Measurements from ENCODE around the gene DCDC2B.
"Not testable (repeated sequence)": the region's sequence is repeated elsewhere in the genome, so short reads cannot be mapped to it uniquely, and the experiment has no call there.

DCDC2B gene
- 0 to 0.50 (median 0) reads per million in 9 experiments for total RNA-seq

DNA sequence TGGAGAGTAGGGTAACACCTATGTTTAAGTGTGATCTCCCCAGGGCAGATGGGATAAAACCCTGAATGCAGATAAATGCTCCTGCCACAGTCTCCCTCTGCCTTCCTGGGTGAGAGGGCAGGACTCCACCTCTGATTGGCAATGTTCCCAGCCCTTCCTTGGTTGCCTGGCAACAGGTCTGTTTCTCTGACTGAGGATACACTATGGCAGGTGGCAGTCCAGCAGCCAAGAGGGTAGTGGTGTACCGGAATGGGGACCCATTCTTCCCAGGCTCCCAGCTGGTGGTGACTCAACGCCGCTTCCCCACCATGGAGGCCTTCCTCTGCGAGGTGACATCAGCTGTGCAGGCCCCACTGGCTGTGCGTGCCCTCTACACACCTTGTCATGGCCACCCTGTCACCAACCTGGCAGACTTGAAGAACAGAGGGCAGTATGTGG is at the start of gene DCDC2B:
Gene DCDC2B (plus strand): TSS at position 199 of the 438 bp plus-strand sequence. CDS start 5 bp downstream, at position 204.
- H3K27ac Mint-ChIP-seq: peak within 1 kb of the TSS; percentile 60 to 83
- H3K9me3 Mint-ChIP-seq: no peaks in the 10 kb centered on the region
- DNase-seq (no peak), ATAC-seq (replicated peaks) (no peak)
- no peaks in the 10 kb centered on the region for H3K27me3 Mint-ChIP-seq
- peaks cover 13 to 17% of the 10 kb centered on the region in 2 donors for H3K4me1 Mint-ChIP-seq (ENCODE audit: low read depth in 2 of 2)
- no peak within 1 kb of the TSS for H3K4me3 Mint-ChIP-seq
- peaks cover 3% of the 10 kb centered on the region for H3K36me3 Mint-ChIP-seq (ENCODE audit: insufficient read depth)

DNA sequence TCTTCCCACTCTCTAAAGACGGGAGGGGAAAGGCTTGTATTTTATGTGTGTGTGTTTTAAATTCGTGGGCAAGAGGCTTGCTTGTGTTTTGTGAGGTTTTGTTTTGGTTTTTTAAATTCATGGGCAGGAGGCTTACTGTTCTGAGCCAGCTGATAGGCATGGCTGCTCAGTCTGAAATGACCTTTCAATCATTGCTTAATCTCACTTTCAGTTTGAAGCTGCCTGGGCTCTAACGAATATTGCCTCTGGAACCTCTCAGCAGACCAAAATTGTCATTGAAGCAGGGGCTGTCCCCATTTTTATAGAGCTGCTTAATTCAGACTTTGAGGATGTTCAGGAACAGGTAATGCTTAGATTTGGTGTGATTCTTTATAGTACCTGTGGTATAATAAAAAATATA is 49.7 kb upstream of the DCDC2B start:
- H3K4me3 Mint-ChIP-seq: no peak overlapping the region
- H3K4me1 Mint-ChIP-seq (ENCODE audit: low read depth in 2 of 2): no peaks in the 10 kb centered on the region
- peaks cover 88% of the 10 kb centered on the region for H3K36me3 Mint-ChIP-seq (ENCODE audit: insufficient read depth)
- no peak for ATAC-seq (replicated peaks)
- peak overlapping the region in 1 of 2 donors; percentile 22 for H3K27ac Mint-ChIP-seq
- no peak for DNase-seq
- no peaks in the 10 kb centered on the region for H3K27me3 Mint-ChIP-seq
- H3K9me3 Mint-ChIP-seq: no peaks in the 10 kb centered on the region

DNA sequence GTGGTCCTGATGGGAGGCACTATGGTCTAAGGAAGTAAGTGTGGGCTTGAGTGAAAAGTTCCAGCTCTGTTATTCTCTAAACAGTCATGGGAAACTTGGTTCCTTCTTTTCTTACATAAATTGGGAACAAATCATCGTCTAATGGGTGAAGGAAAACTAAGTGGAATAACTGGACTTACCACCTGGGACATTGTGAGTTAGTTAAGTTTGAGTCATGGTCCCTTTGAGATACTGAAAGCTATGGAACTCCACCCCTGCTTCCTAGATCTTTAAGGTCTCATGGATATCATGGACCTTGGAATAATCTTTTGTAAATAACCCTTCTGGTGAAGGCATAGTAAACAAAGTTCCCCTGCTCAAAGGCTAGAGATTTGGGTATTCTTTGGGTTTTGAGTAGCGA is 45.5 kb upstream of the DCDC2B start:
- H3K4me1 Mint-ChIP-seq (ENCODE audit: low read depth in 2 of 2): no peaks in the 10 kb centered on the region
- no peak for ATAC-seq (replicated peaks)
- H3K36me3 Mint-ChIP-seq (ENCODE audit: insufficient read depth): peaks cover 87% of the 10 kb centered on the region
- H3K27me3 Mint-ChIP-seq: no peaks in the 10 kb centered on the region
- no peak for DNase-seq
- no peak overlapping the region for H3K27ac Mint-ChIP-seq
- H3K9me3 Mint-ChIP-seq: no peaks in the 10 kb centered on the region
- H3K4me3 Mint-ChIP-seq: no peak overlapping the region

DNA sequence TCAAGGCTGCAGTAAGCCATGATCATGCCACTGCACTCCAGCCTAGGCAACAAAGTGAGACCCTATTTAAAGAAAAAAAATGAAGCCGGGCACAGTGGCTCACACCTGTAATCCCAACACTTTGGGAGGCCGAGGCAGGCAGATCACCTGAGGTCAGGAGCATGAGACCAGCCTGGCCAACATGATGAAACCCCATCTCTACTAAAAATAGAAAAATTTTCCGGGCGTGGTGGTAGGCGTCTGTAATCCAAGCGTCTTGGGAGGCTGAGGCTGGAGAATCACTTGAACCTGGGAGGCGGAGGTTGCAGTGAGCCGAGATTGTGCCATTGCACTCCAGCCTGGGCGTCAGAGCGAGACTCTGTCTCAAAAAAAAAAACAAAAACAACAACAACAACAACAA is 43.3 kb upstream of the DCDC2B start:
- not testable (repeated sequence) for H3K4me1 Mint-ChIP-seq (ENCODE audit: low read depth in 2 of 2); H3K4me3 Mint-ChIP-seq; ATAC-seq (replicated peaks)

DNA sequence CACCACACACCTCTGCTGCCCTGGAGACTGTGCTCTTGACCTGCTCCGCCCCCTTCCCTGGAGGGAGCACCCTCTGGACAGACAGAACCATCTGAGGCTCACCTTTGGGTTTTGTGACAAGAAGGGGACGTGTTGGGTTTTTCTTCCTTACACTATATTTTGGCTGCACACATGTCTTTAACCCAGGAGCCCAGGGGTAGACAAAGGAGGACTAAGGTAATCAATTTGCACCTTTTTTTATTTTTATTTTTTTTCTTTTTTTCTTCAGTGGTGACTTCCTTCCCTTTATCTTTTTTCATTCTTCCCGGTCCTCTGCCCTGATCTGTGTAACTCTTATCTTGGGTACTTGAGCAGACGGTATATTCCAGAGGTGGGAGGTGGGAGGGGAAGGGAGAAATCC is 37.9 kb upstream of the DCDC2B start:
- no peaks in the 10 kb centered on the region for H3K27me3 Mint-ChIP-seq
- ATAC-seq (replicated peaks): no peak
- DNase-seq: no peak
- no peaks in the 10 kb centered on the region for H3K9me3 Mint-ChIP-seq
- H3K36me3 Mint-ChIP-seq (ENCODE audit: insufficient read depth): peaks cover 70% of the 10 kb centered on the region
- peaks cover 2 to 5% of the 10 kb centered on the region in 2 donors for H3K4me1 Mint-ChIP-seq (ENCODE audit: low read depth in 2 of 2)
- peak overlapping the region in 1 of 2 donors; percentile 19 for H3K27ac Mint-ChIP-seq
- no peak overlapping the region for H3K4me3 Mint-ChIP-seq

More for the DNA sequence above, 43.3 kb upstream of the DCDC2B start:
- not testable (repeated sequence) for H3K9me3 Mint-ChIP-seq, H3K27ac Mint-ChIP-seq, H3K27me3 Mint-ChIP-seq, DNase-seq
- peaks cover 84% of the 10 kb centered on the region for H3K36me3 Mint-ChIP-seq (ENCODE audit: insufficient read depth)

DNA sequence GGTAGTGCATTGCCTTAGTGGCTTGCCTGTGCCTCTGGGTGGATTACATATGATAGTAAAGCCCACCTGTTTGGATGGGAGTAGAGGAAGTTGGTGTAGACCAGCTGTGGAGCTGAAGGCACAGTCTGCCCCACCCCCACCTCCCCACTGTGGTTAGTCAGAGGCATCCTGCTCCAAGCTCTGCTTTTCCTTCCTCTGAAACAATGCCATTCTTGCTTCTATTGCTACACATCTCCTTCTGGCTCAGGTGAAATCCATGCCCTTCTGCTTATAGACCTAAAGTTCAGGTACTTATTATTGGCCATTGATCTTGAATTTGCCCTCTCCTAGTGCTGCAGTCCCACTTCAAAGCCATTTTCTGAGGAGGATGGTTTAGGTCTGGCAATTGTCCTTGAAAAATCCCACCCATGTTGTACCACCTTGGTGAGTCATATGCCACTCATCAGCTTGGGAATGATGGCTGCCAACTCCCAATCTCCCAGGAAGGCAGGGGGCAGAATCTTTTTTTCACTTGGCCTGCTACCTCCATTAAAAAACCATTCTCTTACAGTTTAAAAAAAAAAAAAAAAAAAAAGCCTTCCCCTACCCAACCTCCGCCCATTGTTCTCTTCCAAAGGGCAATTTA is 36.2 kb upstream of the DCDC2B start:
- DNase-seq (no peak), ATAC-seq (replicated peaks) (no peak)
- peaks cover 52% of the 10 kb centered on the region for H3K36me3 Mint-ChIP-seq (ENCODE audit: insufficient read depth)
- H3K27me3 Mint-ChIP-seq: no peaks in the 10 kb centered on the region
- H3K4me1 Mint-ChIP-seq (ENCODE audit: low read depth in 2 of 2): peaks cover 2 to 5% of the 10 kb centered on the region in 2 donors
- H3K4me3 Mint-ChIP-seq: no peak overlapping the region
- H3K9me3 Mint-ChIP-seq: no peaks in the 10 kb centered on the region
- H3K27ac Mint-ChIP-seq: peak overlapping the region in 1 of 2 donors; percentile 64

DNA sequence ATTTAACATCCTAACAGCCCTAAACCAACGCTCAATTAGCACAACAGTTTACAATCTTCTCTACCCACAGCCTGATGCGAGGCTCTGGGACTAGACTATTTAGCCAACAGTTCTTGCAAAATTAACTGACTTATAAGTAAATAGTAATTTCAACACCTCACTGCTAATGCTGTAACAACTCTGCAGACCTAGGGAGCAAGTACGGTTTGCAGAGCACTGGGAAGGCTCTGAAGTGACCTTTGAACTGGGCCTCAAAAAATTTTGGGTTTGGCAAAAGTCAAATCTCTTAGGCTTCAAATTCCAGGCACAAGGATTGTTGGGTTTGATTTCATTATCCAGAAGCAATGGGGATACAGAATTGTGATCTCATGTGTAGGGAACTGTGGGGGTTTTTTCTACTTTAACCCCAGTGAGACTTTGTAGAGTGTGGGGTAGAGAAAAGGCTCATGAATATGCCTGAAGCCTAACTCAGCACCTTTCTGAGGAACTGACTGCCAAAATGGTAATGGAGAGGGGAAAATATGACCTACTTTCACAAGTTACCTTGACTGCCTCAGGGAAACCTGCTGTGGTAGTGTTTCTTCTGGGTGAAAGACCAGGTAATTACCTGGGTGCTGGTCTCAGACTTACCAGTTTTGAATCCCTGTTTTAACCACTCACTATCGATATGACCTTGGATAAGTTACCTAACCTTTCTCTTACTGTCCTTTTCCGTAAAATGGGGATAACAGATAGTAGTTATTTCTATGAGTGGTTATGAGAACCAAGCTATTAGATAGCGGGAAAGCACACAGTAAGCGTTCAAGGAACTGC is 30.3 kb upstream of the DCDC2B start:
- peaks cover 46% of the 10 kb centered on the region for H3K36me3 Mint-ChIP-seq (ENCODE audit: insufficient read depth)
- peak overlapping the region; percentile 94 to 96 for H3K27ac Mint-ChIP-seq
- DNase-seq: no peak
- H3K4me1 Mint-ChIP-seq (ENCODE audit: low read depth in 2 of 2): peaks cover 25 to 27% of the 10 kb centered on the region in 2 donors
- no peak for ATAC-seq (replicated peaks)
- no peaks in the 10 kb centered on the region for H3K9me3 Mint-ChIP-seq
- peak overlapping the region; percentile 94 to 96 for H3K4me3 Mint-ChIP-seq
- H3K27me3 Mint-ChIP-seq: no peaks in the 10 kb centered on the region

DNA sequence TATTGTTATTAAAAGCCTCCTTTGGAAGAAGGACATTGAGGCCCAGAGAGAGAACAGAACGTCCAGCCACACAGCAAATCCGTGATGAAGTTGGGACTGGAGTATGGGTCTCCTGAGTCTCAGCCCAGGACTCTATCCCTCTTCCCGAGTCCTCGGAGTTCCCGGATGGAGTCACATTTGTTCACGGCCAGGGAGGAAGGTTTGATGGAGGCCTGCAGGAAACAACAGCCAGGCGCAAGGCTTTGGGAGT is 29.8 kb upstream of the DCDC2B start:
- ATAC-seq (replicated peaks): no peak
- Mint-ChIP-seq H3K9me3 (no peaks in the 10 kb centered on the region), H3K27ac (peak overlapping the region; percentile 94 to 96), H3K27me3 (no peaks in the 10 kb centered on the region), H3K4me3 (peak overlapping the region; percentile 94 to 96), H3K36me3 (ENCODE audit: insufficient read depth) (peaks cover 51% of the 10 kb centered on the region), H3K4me1 (ENCODE audit: low read depth in 2 of 2) (peaks cover 28 to 29% of the 10 kb centered on the region in 2 donors)
- no peak for DNase-seq

DNA sequence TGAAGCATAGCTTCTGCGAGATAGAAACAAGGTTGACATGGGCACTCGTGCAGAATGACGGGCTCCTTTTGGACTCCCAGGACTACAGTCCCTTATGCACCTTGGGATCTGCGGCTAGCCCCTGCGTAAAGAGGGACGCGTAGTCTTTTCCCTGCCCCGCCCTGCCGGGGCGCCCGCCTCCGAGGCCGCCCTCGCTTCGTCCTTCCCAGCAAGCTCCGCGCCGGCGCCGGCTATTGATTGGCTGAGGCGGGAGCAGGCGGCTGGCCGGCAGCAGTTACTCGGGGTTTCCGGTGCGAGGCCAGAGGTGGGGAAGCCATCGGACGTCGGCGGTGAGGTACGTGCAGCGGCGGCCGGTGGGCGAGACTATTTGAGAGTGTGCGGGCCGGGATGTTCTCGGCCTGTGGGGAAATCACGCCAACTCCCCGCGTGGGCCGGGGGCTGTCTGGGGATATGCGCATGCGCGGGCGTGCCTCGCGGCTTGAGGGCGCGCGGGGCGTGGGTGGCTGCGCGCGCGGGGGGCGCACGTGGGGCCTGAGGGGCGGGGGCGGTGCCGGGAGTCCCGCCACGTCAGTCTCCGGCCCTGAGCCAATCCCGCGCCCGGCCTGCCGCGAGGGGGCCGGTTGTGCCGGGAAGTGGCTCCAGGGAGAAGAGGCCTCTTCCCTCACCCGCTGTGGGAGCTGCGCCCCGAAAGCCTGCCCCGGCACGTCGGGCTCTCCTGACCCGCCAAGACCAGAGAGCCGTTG is 29.3 kb upstream of the DCDC2B start, which contains the start of gene TXLNA:
Gene TXLNA (plus strand): TSS at position 233 of the 743 bp plus-strand sequence. CDS start 671 bp downstream, outside the sequence.
- Mint-ChIP-seq H3K27ac (peak within 1 kb of the TSS; percentile 94 to 96), H3K4me3 (peak within 1 kb of the TSS; percentile 94 to 96), H3K36me3 (ENCODE audit: insufficient read depth) (peaks cover 56% of the 10 kb centered on the region), H3K4me1 (ENCODE audit: low read depth in 2 of 2) (peaks cover 32 to 33% of the 10 kb centered on the region in 2 donors), H3K9me3 (no peaks in the 10 kb centered on the region), H3K27me3 (no peaks in the 10 kb centered on the region)
- ATAC-seq (replicated peaks) (peak; percentile 85), DNase-seq (peak; percentile 77 to 80 (median 78))

DNA sequence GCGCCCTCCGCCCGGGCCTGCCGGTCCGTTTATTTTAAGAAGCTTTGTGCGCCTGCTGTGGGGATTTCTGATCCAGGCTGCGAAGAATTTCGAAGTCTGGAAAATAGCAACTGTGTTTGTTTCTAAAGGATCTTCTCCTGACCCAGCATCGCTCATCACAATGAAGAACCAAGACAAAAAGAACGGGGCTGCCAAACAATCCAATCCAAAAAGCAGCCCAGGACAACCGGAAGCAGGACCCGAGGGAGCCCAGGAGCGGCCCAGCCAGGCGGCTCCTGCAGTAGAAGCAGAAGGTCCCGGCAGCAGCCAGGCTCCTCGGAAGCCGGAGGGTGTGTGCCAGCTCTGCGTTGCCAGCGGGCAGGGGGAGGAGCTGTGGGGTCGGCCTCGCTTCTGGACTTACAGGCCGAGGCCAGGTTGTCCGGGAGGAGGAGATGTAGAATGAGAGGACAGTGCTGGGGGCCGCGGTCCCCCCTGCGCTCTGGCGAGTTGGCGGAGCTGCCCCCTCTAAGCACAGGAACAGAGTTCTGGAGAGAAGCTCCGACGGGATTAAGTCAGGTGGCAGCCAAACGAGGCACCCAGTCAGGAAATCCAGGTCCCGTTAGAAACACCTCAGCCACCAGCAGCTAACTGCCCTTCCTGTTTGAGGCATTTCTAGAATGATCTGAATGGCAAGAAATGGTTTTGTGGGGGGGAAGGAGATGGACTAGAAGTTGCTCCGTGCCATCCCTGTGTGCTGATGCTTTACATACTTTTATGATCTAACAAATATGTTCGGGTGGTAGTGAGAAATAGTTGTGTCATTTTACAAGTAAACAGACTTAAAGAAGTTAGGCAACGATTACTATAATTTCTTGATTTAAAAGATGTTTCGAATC is 28.5 kb upstream of the DCDC2B start:
- peak in 1 of 3 experiments; percentile 15 for DNase-seq

DNA sequence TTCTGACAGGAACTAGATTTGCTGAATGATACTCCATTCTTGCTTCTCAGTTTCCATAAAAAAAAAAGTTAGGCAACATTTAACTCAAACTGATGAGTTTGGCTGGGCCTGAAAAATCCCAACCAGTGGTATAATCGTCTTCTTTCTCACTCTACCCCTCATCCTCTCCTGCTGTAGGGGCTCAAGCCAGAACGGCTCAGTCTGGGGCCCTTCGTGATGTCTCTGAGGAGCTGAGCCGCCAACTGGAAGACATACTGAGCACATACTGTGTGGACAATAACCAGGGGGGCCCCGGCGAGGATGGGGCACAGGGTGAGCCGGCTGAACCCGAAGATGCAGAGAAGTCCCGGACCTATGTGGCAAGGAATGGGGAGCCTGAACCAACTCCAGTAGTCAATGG is 27.8 kb upstream of the DCDC2B start:
- Mint-ChIP-seq H3K27me3 (no peaks in the 10 kb centered on the region), H3K4me1 (ENCODE audit: low read depth in 2 of 2) (peaks cover 36% of the 10 kb centered on the region in 2 donors), H3K4me3 (peak overlapping the region; percentile 94 to 96), H3K27ac (peak overlapping the region; percentile 94 to 96), H3K36me3 (ENCODE audit: insufficient read depth) (peaks cover 64% of the 10 kb centered on the region), H3K9me3 (no peaks in the 10 kb centered on the region)
- DNase-seq (no peak), ATAC-seq (replicated peaks) (no peak)

More for the DNA sequence above, 28.5 kb upstream of the DCDC2B start:
- ATAC-seq (replicated peaks): peak; percentile 16
- no peaks in the 10 kb centered on the region for H3K9me3 Mint-ChIP-seq
- peak overlapping the region; percentile 94 to 96 for H3K4me3 Mint-ChIP-seq
- H3K27me3 Mint-ChIP-seq: no peaks in the 10 kb centered on the region
- peaks cover 58% of the 10 kb centered on the region for H3K36me3 Mint-ChIP-seq (ENCODE audit: insufficient read depth)
- peak overlapping the region; percentile 94 to 96 for H3K27ac Mint-ChIP-seq
- H3K4me1 Mint-ChIP-seq (ENCODE audit: low read depth in 2 of 2): peaks cover 33 to 34% of the 10 kb centered on the region in 2 donors

DNA sequence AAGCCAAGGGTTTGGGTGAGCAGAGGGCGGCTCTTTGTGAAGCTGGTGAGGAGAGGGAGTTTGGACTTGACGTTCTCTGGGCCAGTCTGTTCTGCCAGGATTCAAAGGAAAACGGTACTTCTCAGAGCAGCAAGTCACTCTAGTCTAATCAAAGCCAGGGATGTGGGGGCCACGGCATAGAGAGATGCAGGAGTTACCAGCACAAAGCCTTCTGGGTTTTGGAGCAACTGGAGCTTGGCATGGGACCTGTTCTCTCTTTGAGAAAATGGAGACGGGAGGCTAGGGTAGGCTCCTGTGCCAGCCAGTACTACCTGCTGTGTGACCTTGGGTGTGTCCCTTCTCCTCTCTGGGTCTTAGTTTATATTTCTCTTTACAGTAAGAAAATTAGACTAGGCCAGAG is 27.3 kb upstream of the DCDC2B start:
- Mint-ChIP-seq H3K4me1 (ENCODE audit: low read depth in 2 of 2) (peaks cover 40 to 41% of the 10 kb centered on the region in 2 donors), H3K4me3 (peak overlapping the region; percentile 94 to 96), H3K36me3 (ENCODE audit: insufficient read depth) (peaks cover 64% of the 10 kb centered on the region), H3K27me3 (no peaks in the 10 kb centered on the region), H3K27ac (peak overlapping the region; percentile 94 to 96), H3K9me3 (no peaks in the 10 kb centered on the region)
- DNase-seq (no peak), ATAC-seq (replicated peaks) (no peak)

Data from effector memory CD8-positive, alpha-beta T cell (primary cell).